Glomerular endothelial cell (primary cell): ENCODE measurements around the gene TYW1B. TPM values are rescaled to one million over a fixed set of nuclear protein-coding genes. Genes with fewer than 3 reads are reported as not detected.
"Not testable (repeated sequence)": the region's sequence is repeated elsewhere in the genome, so short reads cannot be mapped to it uniquely, and the experiment has no call there.

Source experiments
- DNase-seq: peaks from one replicate; pipeline ENCODE4 v3.0.0-alpha.2; 2011; ENCODE audit warnings: low read depth, low spot score; ENCODE audit errors: extremely low read depth
- total RNA-seq: library from RNA; depleted of rRNA; stranded (reverse); fragments of >200 nt; gene quantifications from 2 replicates; pipeline ENCODE4 v1.2.3, GENCODE V29; 2015

Gene TYW1B
- total RNA-seq, 1 donor from 2014 or later = 1.3 TPM

- not testable (repeated sequence) for DNase-seq
Observed at GRCh38 chr7:72705693-72706092, 122.3 kb downstream of the TYW1B start.

GRCh38 chr7:72704894-72705293, 123.1 kb downstream of the TYW1B start:
- DNase-seq = no peak

- DNase-seq = not testable (repeated sequence)
Observed at GRCh38 chr7:72700548-72700947, 127.5 kb downstream of the TYW1B start.

DNA sequence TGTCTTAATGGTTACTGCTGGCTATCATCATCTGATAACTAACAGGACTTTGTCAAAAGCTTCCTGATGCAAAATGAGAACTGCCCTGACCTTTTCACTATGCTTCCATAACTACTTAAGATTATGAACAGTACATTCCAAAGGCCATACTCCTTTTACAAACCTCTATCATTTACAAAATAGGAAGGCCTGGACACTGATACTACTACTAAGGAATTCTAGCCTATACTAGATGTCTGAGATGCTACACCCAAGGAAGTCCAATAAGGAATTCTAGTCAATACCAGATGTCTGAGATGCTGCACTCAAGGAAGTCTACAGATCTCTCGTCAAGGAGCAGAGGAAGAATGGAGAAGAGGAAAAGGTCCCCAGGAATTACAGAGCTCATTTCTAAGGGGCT, 130.9 kb downstream of the TYW1B start:
- DNase-seq = not testable (repeated sequence)

DNA sequence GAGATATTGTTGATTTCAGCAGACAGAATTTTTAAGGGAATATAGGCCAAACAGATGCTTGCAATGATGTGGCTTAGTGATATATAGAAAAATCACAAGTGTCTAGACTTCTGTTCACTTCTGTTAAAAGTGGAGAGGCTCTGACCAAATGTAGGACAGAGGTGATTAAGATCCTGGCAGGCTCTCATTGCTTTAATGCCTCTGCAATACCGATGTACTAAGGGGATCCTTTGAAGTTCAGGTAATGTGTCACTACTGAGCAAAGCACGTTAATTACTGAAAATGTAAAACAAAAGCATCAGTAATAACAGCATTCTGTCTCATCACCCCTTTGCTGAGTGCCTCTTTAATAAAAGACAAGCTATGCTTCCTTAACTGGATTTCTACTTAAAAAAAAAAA, 131.4 kb downstream of the TYW1B start:
- DNase-seq = not testable (repeated sequence)

DNA sequence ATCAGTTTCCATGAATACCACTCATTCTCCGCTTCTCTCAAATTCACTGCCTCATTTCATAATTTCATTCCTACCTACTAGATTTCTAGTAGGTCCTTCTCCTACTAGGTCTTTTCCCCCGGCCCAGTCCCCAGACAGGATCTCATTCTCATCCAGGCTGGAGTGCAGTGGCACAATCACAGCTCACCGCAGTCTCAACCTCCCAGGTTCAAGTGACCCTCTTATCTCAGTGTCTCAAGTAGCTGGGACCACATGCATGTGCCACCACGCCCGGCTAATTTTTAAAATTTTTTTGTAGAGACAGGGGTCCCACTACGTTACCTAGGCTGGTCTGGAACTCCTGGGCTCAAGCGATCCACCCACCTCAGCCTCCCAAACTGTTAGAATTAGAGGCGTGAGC, 132.5 kb downstream of the TYW1B start:
- DNase-seq = not testable (repeated sequence)

GRCh38 chr7:72691442-72691841, 136.6 kb downstream of the TYW1B start:
- peak; percentile 39 for DNase-seq

GRCh38 chr7:72690177-72690576, 137.8 kb downstream of the TYW1B start:
- not testable (repeated sequence) for DNase-seq

- DNase-seq = not testable (repeated sequence)
Observed at GRCh38 chr7:72689344-72689743, 138.7 kb downstream of the TYW1B start.

- DNase-seq = not testable (repeated sequence)
Observed at GRCh38 chr7:72681211-72681610, 146.8 kb downstream of the TYW1B start.

DNA sequence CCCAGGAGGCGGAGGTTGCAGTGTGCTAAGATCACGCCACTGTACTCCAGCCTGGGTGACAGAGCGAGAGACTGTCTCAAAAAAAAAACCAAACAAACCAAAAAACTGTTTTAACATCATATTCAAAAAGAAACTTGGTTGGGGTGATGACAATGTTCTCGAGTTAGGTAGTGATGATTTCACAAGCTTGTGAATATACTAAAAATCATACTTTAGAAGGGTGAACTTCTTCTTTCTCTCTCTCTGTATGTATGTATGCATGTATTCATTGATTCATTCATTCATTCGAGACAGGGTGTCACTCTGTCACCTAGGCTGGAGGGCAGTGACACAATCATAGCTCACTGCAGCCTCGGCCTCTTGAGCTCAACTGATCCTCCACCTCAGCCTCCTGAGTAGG, 151.1 kb downstream of the TYW1B start:
- DNase-seq = not testable (repeated sequence)

- DNase-seq = not testable (repeated sequence)
Observed at GRCh38 chr7:72676086-72676690, 151.8 kb downstream of the TYW1B start.

DNA sequence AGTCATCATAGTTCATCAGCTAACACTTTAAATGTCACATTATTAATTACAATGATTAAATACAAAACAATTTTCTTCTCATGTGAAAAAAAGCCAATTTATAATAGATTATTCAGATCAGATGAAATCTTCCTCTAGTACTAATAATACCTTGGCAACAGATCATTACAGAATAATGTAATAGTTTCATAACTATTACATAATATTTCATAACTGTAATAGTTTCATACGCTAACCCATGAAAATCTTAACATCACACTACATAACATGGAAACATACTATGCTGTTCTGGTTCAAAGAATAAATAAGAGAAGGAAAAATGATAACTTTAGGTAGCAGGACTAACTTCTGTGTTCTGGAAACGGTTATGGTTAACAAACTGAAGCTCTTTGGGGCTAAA, 152.3 kb downstream of the TYW1B start:
- DNase-seq = not testable (repeated sequence)

GRCh38 chr7:72674394-72674793, 153.6 kb downstream of the TYW1B start:
- no peak for DNase-seq

DNA sequence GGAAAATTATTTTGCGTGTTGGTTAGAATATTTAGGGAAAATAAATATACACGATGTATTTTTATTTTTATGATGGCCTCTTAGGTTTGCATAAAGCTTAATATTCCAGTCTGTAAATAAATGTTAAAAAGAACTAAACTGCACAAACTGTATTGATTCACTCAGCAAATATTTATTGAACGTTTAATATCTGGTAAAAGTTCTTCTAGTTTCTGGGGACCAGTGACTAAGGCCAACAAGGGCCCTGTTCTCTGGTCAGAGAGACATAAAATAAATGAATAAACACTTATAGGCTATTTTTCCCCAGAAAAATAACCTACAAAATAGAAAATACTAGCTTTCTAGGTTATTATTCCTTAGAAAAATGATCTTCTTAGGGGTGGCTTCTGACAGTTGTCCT, 157.2 kb downstream of the TYW1B start:
- not testable (repeated sequence) for DNase-seq

GRCh38 chr7:72668435-72668834, 159.6 kb downstream of the TYW1B start:
- not testable (repeated sequence) for DNase-seq

- not testable (repeated sequence) for DNase-seq
Observed at GRCh38 chr7:72667049-72667448, 161.0 kb downstream of the TYW1B start.

DNA sequence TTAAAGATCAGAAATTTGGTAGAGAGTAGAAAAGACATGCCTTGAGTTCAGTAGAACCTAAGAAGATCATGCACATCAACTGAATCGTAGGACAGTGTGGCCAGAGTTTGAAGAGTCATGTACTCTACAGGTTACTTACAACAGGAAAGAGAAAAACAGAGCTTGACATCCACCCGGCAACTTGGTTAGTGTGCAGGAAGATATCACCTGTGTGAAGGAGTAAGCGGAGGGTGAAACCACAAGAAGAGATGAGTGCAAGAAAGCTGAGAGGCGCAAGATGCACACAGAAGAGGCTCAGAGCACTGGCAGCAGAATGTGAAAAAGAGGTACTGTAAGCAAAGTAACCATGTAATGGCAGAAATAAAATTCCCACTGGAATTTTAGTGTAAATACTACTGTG, 179.4 kb downstream of the TYW1B start:
- not testable (repeated sequence) for DNase-seq

DNA sequence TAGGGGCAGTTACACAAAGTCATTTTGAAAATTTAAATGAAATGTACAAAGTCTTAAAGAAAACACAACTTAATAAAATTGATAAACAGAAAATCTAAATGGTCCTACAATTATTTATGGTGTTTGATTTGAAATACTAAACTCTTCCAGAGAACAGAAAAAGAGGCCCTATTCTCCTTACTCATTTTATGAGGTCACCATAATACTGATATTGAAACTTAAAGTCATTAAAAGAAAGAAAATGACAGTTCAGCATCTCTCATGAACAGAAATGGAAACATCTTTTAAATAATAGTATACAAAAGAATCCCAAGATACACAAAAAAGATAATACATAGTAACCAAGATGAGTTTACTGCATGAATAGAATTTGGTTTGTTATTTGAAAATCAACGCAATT, 184.3 kb downstream of the TYW1B start:
- not testable (repeated sequence) for DNase-seq

GRCh38 chr7:72641485-72642248, 186.3 kb downstream of the TYW1B start:
- DNase-seq = not testable (repeated sequence)

DNA sequence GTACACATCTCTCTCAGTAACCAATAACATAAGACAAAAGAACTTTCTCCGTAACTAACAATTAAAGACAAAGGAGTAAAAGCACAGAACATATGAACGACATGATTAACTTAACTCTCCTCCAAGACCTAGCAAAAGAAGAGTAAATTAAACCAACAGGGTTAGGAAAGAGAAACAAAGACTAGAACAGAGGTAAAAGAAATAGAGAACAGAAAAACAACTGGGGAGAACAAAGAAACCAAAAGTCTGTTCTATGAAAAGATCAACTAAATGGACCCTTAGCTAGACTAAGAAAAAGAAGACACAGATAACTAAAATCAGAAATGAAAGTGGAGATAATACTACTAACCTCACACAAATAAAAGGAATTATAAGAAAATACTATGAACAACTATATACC, 187.3 kb downstream of the TYW1B start:
- not testable (repeated sequence) for DNase-seq

GRCh38 chr7:72635273-72635908, 192.6 kb downstream of the TYW1B start:
- DNase-seq = not testable (repeated sequence)
